SW 1271 (cell line): ENCODE measurements around the gene MOV10L1.
"Not testable (repeated sequence)": the region's sequence is repeated elsewhere in the genome, so short reads cannot be mapped to it uniquely, and the experiment has no call there.

Source experiments
- DNase-seq, 2 experiments: peaks; one replicate each; lab custom pipeline; 2025; lab: John Stamatoyannopoulos, UW

Gene MOV10L1

GRCh38 chr22:50204998-50205397, 115.2 kb downstream of the MOV10L1 start:
- DNase-seq = not testable (repeated sequence)

- DNase-seq = no peak
Measured at GRCh38 chr22:50205781-50206569, 116.2 kb downstream of the MOV10L1 start.

- no peak for DNase-seq
Measured at GRCh38 chr22:50206599-50206998, 116.8 kb downstream of the MOV10L1 start.

- no peak for DNase-seq
Measured at GRCh38 chr22:50207383-50208140, 117.8 kb downstream of the MOV10L1 start.

- no peak for DNase-seq
Measured at GRCh38 chr22:50208430-50208938, 118.7 kb downstream of the MOV10L1 start.

- DNase-seq = no peak
Measured at GRCh38 chr22:50208939-50209892, 119.4 kb downstream of the MOV10L1 start.

GRCh38 chr22:50209893-50210292, 120.1 kb downstream of the MOV10L1 start:
- DNase-seq = peak in 1 of 2 experiments; percentile 17

- DNase-seq = no peak
Measured at GRCh38 chr22:50210378-50211139, 120.8 kb downstream of the MOV10L1 start.

- DNase-seq = no peak
Measured at GRCh38 chr22:50211147-50211546, 121.3 kb downstream of the MOV10L1 start.
